SK-N-SH (cell line): ENCODE data around the gene ARID3A.

ENCODE experiments used
- CTCF ChIP-seq: fragments of 200-600 bp; sonication (generic); IDR thresholded peaks from 2 replicates; pipeline ENCODE4 v1.6.1; 2017; ENCODE audit warnings: antibody characterized with exemption, mild to moderate bottlenecking, moderate library complexity
- EP300 ChIP-seq, 2 experiments: IDR thresholded peaks; 2 replicates each; pipeline versions ENCODE4 v1.4.0 to v1.6.1; 2012; ENCODE audit warnings: borderline replicate concordance in 1 of 2, low read depth in 1 of 2, low read length in 1 of 2
- EZH2phosphoT487 ChIP-seq: fragments of 200-600 bp; sonication (generic); IDR thresholded peaks from 2 replicates; pipeline ENCODE4 v1.6.1; 2017; ENCODE audit warnings: low read depth, mixed run types, mild to moderate bottlenecking, antibody characterized with exemption, moderate library complexity, borderline replicate concordance
- FOXJ3 ChIP-seq: sonication (generic); formaldehyde crosslinking; IDR thresholded peaks from 2 replicates; pipeline ENCODE4 v1.5.1; 2020; ENCODE audit warnings: mild to moderate bottlenecking, missing genetic modification reagents
- REST ChIP-seq: IDR thresholded peaks from 2 replicates; pipeline ENCODE4 v1.6.1; 2012; ENCODE audit warnings: mild to moderate bottlenecking, low read depth, low read length, moderate library complexity
- RFX5 ChIP-seq: IDR thresholded peaks from 2 replicates; pipeline ENCODE4 v1.6.1; 2012; ENCODE audit warnings: mild to moderate bottlenecking, improper control_type of control experiment, low read length

- TF ChIP-seq CTCF: no peak
- TF ChIP-seq EZH2phosphoT487: no peak
- TF ChIP-seq FOXJ3 (CRISPR knock-in tag): no peak
- TF ChIP-seq EP300 (IDR thresholded peaks at IDR 0.05; ENCODE audit: borderline replicate concordance in 1 of 2, low read depth in 1 of 2, low read length in 1 of 2): no peak
- no peak for TF ChIP-seq REST
- TF ChIP-seq RFX5: no peak
Measured at GRCh38 chr19:929203-929890, 3.5 kb downstream of the ARID3A start.
